OCI-LY7 (cell line): ENCODE data around the gene ARAP3. TPM values are rescaled to one million over a fixed set of nuclear protein-coding genes. Genes with fewer than 3 reads are reported as not detected.

ENCODE experiments used
- BruUV-seq: library from RNA; stranded (reverse); fragments of 400-500 nt; replicated peaks from 2 replicates; lab custom pipeline; 2021; lab: Mats Ljungman, UMichigan
- CTCF ChIA-PET: fragments of 300-600 bp; sonication (Branson Sonifier 250); formaldehyde crosslinking; loops from one replicate; lab custom pipeline; 2022; ENCODE audit warnings: antibody characterized with exemption; ENCODE audit not compliant: unreplicated experiment; lab: Charles Lee
- POLR2A ChIA-PET: fragments of 300-600 bp; sonication (Branson Sonifier 250); formaldehyde crosslinking; loops from one replicate; lab custom pipeline; 2022; ENCODE audit warnings: antibody characterized with exemption; lab: Charles Lee
- DNase-seq: peaks from one replicate; pipeline ENCODE4 v3.0.0-alpha.2; 2015; ENCODE audit warnings: low spot score
- H2AFZ ChIP-seq: fragments of 200-600 bp; sonication (generic), shearing (Covaris generic); 2 replicates; pipeline ENCODE4 v1.6.1; 2014; ENCODE audit warnings: mild to moderate bottlenecking, antibody characterized with exemption, low read length, moderate library complexity
- H3K27ac ChIP-seq: fragments of 200-600 bp; sonication (generic); 2 replicates; pipeline ENCODE4 v1.5.1; 2014; ENCODE audit warnings: mixed run types, low read depth, mild to moderate bottlenecking, moderate library complexity, low read length, inconsistent platforms; ENCODE audit not compliant: poor library complexity, severe bottlenecking
- H3K36me3 ChIP-seq: fragments of 200-600 bp; sonication (generic); 2 replicates; pipeline ENCODE4 v1.6.1; 2014; ENCODE audit warnings: mild to moderate bottlenecking, antibody characterized with exemption, low read length, moderate library complexity, mixed read lengths; ENCODE audit not compliant: insufficient read depth
- H3K4me1 ChIP-seq: fragments of 200-600 bp; sonication (generic); 2 replicates; pipeline ENCODE4 v1.5.1; 2014; ENCODE audit warnings: mild to moderate bottlenecking, low read length; ENCODE audit not compliant: insufficient read depth, poor library complexity, severe bottlenecking
- H3K4me2 ChIP-seq: fragments of 200-600 bp; sonication (generic); 2 replicates; pipeline ENCODE4 v1.6.1; 2014; ENCODE audit warnings: mild to moderate bottlenecking, low read length
- H3K4me3 ChIP-seq: fragments of 200-600 bp; sonication (generic); 2 replicates; pipeline ENCODE4 v1.5.1; 2014; ENCODE audit warnings: mild to moderate bottlenecking, low read depth, low read length; ENCODE audit not compliant: poor library complexity, severe bottlenecking
- H3K79me2 ChIP-seq: fragments of 200-600 bp; sonication (generic); 2 replicates; pipeline ENCODE4 v1.6.1; 2016; ENCODE audit warnings: low read depth, mild to moderate bottlenecking, low read length, moderate library complexity, mixed read lengths; ENCODE audit not compliant: insufficient read depth
- H3K9me2 ChIP-seq: fragments of 200-600 bp; sonication (generic); 2 replicates; pipeline ENCODE4 v1.6.1; 2016; ENCODE audit warnings: mild to moderate bottlenecking, low read length, mixed read lengths; ENCODE audit not compliant: insufficient read depth
- H3K9me3 ChIP-seq: fragments of 200-600 bp; sonication (generic); 2 replicates; pipeline ENCODE4 v1.6.1; 2014; ENCODE audit warnings: mild to moderate bottlenecking, mixed run types, low read length, mixed read lengths
- H4K20me1 ChIP-seq: fragments of 200-600 bp; sonication (generic); 2 replicates; pipeline ENCODE4 v1.6.1; 2014; ENCODE audit warnings: mild to moderate bottlenecking, antibody characterized with exemption, low read length, moderate library complexity, mixed read lengths; ENCODE audit not compliant: insufficient read depth
- EZH2phosphoT487 ChIP-seq: fragments of 200-600 bp; sonication (generic); IDR thresholded peaks from 2 replicates; pipeline ENCODE4 v1.6.1; 2018; ENCODE audit warnings: low read depth, borderline replicate concordance, mild to moderate bottlenecking, mixed run types, antibody characterized with exemption, low read length, moderate library complexity, mixed read lengths
- intact Hi-C: fragments of 100-400 bp; cut with micrococcal nuclease; formaldehyde crosslinking; loops from one replicate; pipeline ENCODE4 v1.10.0; 2022; ENCODE audit not compliant: unreplicated experiment
- total RNA-seq, 2 experiments: library from RNA; depleted of rRNA in 1 of 2; stranded (reverse); fragments of >200 nt in 1 of 2; shearing (Covaris generic) in 1 of 2; gene quantifications; 2 replicates each; pipeline ENCODE4 v1.2.3, GENCODE V29; 2014 to 2022
- TF ChIP-seq, protein P1 (sequence below): fragments of 200-600 bp; sonication (generic); conservative IDR thresholded peaks from 2 replicates; pipeline ENCODE4 v1.5.1; 2014; ENCODE audit warnings: mild to moderate bottlenecking, antibody characterized with exemption, low read length, moderate library complexity, mixed read lengths

ARAP3 gene
- total RNA-seq, 2 experiments from 2014 or later, result not detected

DNA sequence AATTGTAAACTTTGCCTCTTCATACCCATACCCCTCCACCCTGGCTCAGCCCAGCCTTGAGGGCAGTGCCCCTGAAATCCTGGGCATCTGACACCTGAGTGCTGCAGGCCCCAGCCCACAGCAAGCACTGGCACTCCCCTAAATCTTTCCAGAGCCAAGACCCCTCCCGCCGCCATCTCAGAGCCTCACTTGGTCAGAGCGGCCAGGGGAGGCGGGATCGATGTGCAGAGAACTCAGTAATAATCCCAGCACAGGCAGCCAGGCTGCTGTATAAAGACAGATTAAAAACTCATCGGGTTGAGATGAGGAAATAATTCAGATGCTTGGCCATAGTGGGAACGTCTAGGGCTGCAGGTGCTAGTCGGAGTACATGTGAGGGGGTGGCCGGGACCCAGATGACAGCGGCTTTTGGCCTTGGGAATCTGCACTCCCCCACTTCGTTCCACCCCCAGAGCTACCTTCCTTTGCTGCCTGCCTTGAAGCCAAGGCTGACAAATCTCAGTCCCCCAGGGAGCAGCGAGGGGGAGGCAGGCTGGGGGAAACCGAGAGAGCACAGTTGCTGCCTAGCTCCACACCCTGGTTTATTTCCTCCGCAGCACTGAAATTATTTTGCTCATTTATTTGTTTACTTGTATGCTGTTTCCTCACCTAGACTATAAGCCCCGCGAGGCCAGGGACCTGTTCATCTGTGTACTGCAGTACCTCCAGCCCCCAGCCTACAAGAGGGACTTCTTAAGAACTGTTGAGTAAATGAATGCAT is 19.5 kb upstream of the ARAP3 start:
- Histone ChIP-seq H2AFZ (no peak overlapping the region), H3K4me3 (no peak overlapping the region), H3K36me3 (no peaks in the 10 kb centered on the region)

DNA sequence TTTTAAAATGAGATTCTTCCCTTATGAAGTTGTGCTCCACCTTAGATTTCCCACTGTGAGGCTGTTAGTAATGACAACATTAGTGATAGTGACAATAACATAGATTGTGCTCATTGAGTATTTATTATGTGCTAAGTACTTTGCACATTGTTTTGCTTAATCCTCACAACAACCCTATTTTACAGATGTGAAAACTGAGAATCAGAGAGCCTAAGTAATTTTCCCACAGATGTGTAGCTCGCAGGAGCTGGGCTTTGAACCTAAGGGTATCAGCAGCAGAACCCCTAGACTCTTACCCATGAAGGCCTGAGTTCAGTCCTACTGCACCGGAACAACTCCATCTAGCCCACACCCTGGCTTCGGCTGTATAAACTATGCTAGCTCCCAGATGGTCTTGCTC is 15.6 kb upstream of the ARAP3 start:
- Histone ChIP-seq H3K79me2 (no peaks in the 10 kb centered on the region), H3K4me1 (peaks cover 10% of the 10 kb centered on the region), H3K9me3 (no peaks in the 10 kb centered on the region), H4K20me1 (no peaks in the 10 kb centered on the region), H2AFZ (no peak overlapping the region), H3K4me3 (no peak overlapping the region), H3K27ac (no peak overlapping the region), H3K9me2 (no peaks in the 10 kb centered on the region), H3K4me2 (no peak overlapping the region), H3K36me3 (no peaks in the 10 kb centered on the region)
- no peak for TF ChIP-seq EZH2phosphoT487
- TF ChIP-seq, protein P1, sequence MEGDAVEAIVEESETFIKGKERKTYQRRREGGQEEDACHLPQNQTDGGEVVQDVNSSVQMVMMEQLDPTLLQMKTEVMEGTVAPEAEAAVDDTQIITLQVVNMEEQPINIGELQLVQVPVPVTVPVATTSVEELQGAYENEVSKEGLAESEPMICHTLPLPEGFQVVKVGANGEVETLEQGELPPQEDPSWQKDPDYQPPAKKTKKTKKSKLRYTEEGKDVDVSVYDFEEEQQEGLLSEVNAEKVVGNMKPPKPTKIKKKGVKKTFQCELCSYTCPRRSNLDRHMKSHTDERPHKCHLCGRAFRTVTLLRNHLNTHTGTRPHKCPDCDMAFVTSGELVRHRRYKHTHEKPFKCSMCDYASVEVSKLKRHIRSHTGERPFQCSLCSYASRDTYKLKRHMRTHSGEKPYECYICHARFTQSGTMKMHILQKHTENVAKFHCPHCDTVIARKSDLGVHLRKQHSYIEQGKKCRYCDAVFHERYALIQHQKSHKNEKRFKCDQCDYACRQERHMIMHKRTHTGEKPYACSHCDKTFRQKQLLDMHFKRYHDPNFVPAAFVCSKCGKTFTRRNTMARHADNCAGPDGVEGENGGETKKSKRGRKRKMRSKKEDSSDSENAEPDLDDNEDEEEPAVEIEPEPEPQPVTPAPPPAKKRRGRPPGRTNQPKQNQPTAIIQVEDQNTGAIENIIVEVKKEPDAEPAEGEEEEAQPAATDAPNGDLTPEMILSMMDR, result no peak
- CTCF ChIA-PET, result interaction anchor here (0.6 kb wide), 2 partner anchors 83 to 84 kb away, joined by 3 read pairs; no protein-coding TSS in a partner anchor
- intact Hi-C loops, result no loop called here
- BruUV-seq, result no TSS peak
- POLR2A ChIA-PET, result interaction anchor here (0.8 kb wide), 1 partner anchor 264 kb away, joined by 4 read pairs; no protein-coding TSS in a partner anchor
- DNase-seq, result no peak

More for the DNA sequence above, 19.5 kb upstream of the ARAP3 start:
- BruUV-seq, result no TSS peak
- intact Hi-C loops, result loop anchor here (1.0 kb wide), 2 partner anchors 113 to 178 kb away; no protein-coding TSS in a partner anchor
- CTCF ChIA-PET, result interaction anchor here (1.7 kb wide), 1 partner anchor 258 kb away, joined by 3 read pairs; no protein-coding TSS in a partner anchor
- Histone ChIP-seq H3K79me2 (no peaks in the 10 kb centered on the region), H3K9me3 (no peaks in the 10 kb centered on the region), H4K20me1 (no peaks in the 10 kb centered on the region), H3K27ac (no peak overlapping the region), H3K9me2 (no peaks in the 10 kb centered on the region), H3K4me1 (no peaks in the 10 kb centered on the region), H3K4me2 (no peak overlapping the region)
- POLR2A ChIA-PET, result interaction anchor here (0.6 kb wide), 1 partner anchor 495 kb away, joined by 4 read pairs; no protein-coding TSS in a partner anchor
- TF ChIP-seq, protein P1, result no peak
- no peak for TF ChIP-seq EZH2phosphoT487
- no peak for DNase-seq

DNA sequence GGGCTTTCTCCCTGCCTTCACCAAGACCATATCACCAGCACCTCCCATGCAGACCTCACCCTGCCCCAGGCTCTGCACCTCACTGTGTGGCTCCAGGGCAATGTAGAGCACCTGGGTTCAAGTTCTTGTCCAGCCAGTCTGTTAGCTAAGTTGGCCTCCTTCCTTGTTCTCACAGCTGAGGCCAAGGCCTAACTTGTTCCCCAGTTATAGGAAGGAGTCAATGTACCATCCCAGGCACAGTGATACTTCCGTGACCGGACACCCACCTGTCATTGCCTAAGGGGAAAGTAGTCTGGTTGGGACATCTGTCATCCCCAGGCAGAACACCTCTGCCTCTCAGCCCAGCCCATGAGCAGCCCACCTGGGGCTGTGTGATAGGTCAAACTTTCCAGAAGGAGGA is 14.4 kb upstream of the ARAP3 start:
- BruUV-seq, result no TSS peak
- no peak overlapping the region for H3K4me2 ChIP-seq
- no peaks in the 10 kb centered on the region for H3K9me3 ChIP-seq
- no peak for DNase-seq
- CTCF ChIA-PET, result no interaction called here
- H3K4me1 ChIP-seq, result peaks cover 16% of the 10 kb centered on the region
- intact Hi-C loops, result no loop called here
- H3K36me3 ChIP-seq, result no peaks in the 10 kb centered on the region
- no peak for TF ChIP-seq EZH2phosphoT487
- TF ChIP-seq, protein P1, result no peak
- no peak overlapping the region for H3K27ac ChIP-seq
- H3K79me2 ChIP-seq, result no peaks in the 10 kb centered on the region
- H4K20me1 ChIP-seq, result no peaks in the 10 kb centered on the region
- H2AFZ ChIP-seq, result no peak overlapping the region
- POLR2A ChIA-PET, result interaction anchor here (0.6 to 2.0 kb wide), 3 partner anchors 134 to 321 kb away, joined by 3 to 5 read pairs (median 3); no protein-coding TSS in a partner anchor
- H3K4me3 ChIP-seq, result no peak overlapping the region
- no peaks in the 10 kb centered on the region for H3K9me2 ChIP-seq
